Spinal cord (tissue), 10 donors: Measurements from ENCODE around the gene TSR1. TPM values are rescaled to one million over a fixed set of nuclear protein-coding genes. Genes with fewer than 3 reads are reported as not detected.

Experiments
- DNase-seq, 6 donors: peaks; one replicate each; pipeline versions ENCODE4 v3.0.0 to v3.0.0-alpha.2; 2013 to 2015; ENCODE audit warnings: low spot score in 6 of 6, low read depth in 4 of 6
- H3K27ac ChIP-seq: one replicate; pipeline ENCODE4 v1.5.1; 2013; ENCODE audit warnings: low read depth, low read length, control low read depth
- H3K27me3 ChIP-seq: one replicate; pipeline ENCODE4 v1.6.1; 2013; ENCODE audit warnings: low read length; ENCODE audit not compliant: control insufficient read depth, insufficient read depth
- H3K36me3 ChIP-seq: one replicate; pipeline ENCODE4 v1.6.1; 2013; ENCODE audit warnings: low read length; ENCODE audit not compliant: control insufficient read depth, insufficient read depth
- H3K4me1 ChIP-seq: one replicate; pipeline ENCODE4 v1.6.1; 2013; ENCODE audit warnings: low read length; ENCODE audit not compliant: control insufficient read depth, insufficient read depth
- H3K4me3 ChIP-seq: one replicate; pipeline ENCODE4 v1.5.1; 2013; ENCODE audit warnings: low read depth, low read length, control low read depth
- H3K9me3 ChIP-seq: one replicate; pipeline ENCODE4 v1.6.1; 2013; ENCODE audit warnings: low read length; ENCODE audit not compliant: control insufficient read depth, insufficient read depth
- WGBS: methylation state at CpG from one replicate; pipeline ENCODE4 v1.1.5; 2013; ENCODE audit warnings: missing lambda C conversion rate; ENCODE audit not compliant: insufficient coverage; 5-methylcytosine and 5-hydroxymethylcytosine counted together
- long read RNA-seq, 4 donors: transcript quantifications; one replicate each; lab custom pipeline, GENCODE V29; 2026
- polyA plus RNA-seq, 2 donors: library from polyadenylated mRNA; unstranded; fragments of 120-200 nt; gene quantifications; one replicate each; pipeline ENCODE4 v1.2.1, GENCODE V29; 2013; ENCODE audit not compliant: insufficient read length in 2 of 2
- total RNA-seq, 2 donors: library from RNA; depleted of rRNA in 1 of 2; stranded (reverse); fragments of 120-200 nt in 1 of 2; fragments of >200 nt in 1 of 2; gene quantifications; one replicate each; pipeline versions ENCODE4 v1.2.3 to v1.2.4, GENCODE V29; 2013 to 2014
- donor health status: healthy.

Gene TSR1
- total RNA-seq: 10 to 100 TPM; 27.5 to 29.1 TPM
- 10 to 100 TPM; 30.6 to 41.0 TPM for polyA plus RNA-seq
- long read RNA-seq, donor 1, full-length matches to known transcripts: 6 of 6 reads
- long read RNA-seq, donor 1, partial matches to known transcripts: 0 of 6 reads
- long read RNA-seq, donor 1, other reads (novel, unspliced or antisense): 0 of 6 reads
- long read RNA-seq, donor 2, full-length matches to known transcripts: 1 of 6 reads
- long read RNA-seq, donor 2, partial matches to known transcripts: 5 of 6 reads
- long read RNA-seq, donor 2, other reads (novel, unspliced or antisense): 0 of 6 reads
- long read RNA-seq, donor 3, full-length matches to known transcripts: 1 of 6 reads
- long read RNA-seq, donor 3, partial matches to known transcripts: 5 of 6 reads
- long read RNA-seq, donor 3, other reads (novel, unspliced or antisense): 0 of 6 reads
- long read RNA-seq, donor 4, full-length matches to known transcripts: 4 of 10 reads
- long read RNA-seq, donor 4, partial matches to known transcripts: 6 of 10 reads
- long read RNA-seq, donor 4, other reads (novel, unspliced or antisense): 0 of 10 reads

DNA sequence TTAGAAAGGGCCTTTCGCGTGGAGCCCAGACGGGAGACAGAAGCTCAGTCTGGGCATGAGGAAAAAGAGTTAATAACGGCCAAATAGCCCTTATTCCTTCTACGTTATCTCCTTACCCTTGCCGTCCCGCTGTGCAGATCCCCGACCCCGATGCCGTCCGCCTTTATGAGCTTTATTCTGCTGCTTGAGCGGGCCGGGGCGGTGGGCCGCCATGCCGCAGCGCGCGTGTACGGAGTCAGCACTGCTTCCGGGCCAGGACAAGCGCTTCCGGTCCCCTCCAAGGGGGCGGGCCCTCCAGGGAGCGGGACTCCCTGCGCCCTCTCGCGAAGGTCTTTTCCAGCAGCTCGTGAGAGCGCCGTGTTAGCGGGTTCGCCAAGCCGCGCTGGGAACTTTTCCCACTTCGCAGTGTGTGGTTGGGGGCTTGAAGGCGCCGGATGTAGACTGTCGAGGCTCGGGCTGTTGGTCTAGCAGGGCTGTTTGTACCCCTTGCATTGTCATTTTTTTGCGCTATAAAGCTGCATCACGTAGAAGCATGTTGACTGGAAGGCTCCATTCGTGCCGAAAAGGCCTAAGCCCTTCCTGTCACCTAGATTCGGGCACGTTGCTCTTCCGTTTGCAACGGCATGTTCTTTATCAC, at the start of gene TSR1:
TSS of gene TSR1 (minus strand) at position 243 of the 637 bp plus-strand sequence. CDS start at position 213, 30 bp downstream.
- peak within 1 kb of the TSS; percentile 93 for H3K27ac ChIP-seq

DNA sequence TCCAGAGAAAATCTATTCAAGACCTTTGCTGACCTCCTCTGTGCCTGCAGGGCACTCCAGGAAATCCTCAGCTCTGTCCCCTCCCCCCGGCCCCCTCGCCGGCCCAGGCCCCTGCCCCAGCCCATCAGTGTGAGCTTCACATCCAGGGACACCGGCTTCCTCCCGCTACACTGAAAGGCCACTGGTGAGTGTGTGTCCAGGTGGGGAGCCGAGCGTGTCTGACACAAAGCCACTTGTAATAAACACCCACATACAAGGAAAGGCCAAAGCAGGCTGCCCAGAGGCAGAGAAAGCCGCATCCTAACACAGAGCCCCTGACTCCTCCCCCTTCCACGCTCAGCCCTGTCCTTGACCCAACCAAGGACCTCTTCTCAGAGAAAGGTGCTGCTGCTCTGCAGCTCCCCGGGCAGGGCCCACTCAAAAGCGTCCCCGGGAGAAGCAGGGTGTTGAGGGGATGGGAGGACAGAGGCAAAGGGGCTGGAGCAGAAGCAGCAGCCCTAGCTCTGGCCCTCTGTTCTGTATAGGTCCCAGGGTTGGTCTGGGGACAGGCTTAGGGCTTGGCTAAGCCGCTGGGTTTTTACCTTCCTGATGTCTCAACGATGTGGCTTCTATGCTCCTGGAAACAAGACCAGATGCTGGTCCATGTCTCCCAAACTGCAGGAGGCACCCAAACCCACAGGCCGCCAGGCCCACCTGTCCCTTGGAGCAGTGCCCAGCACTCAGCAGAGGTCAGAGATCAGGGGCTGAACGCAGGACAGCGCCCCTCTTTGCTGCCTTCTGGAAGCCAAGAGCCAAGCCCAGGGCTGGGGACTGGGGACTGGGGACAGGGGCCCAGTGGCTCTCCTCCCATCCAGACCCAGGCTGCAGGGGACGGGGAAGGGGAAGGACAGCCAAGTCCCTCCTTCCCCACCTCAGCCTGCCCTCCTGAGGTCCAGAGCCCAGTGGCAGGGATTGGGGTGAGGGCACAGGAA, 49.3 kb upstream of the TSR1 start:
- H3K4me1 ChIP-seq: peaks cover 52% of the 10 kb centered on the region
- 53% methylated on average over 6 of the region's 18 CpGs for WGBS
- no peak overlapping the region for H3K4me3 ChIP-seq

More for the DNA sequence above, at the start of gene TSR1:
- Histone ChIP-seq H3K36me3 (peaks cover 33% of the 10 kb centered on the region), H3K4me1 (peaks cover 27% of the 10 kb centered on the region), H3K9me3 (no peaks in the 10 kb centered on the region), H3K4me3 (peak within 1 kb of the TSS; percentile 78), H3K27me3 (no peaks in the 10 kb centered on the region)
- DNase-seq: peak; percentile 82 to 97 (median 88)
- under 1% methylated on average over 48 of the region's 48 CpGs for WGBS

DNA sequence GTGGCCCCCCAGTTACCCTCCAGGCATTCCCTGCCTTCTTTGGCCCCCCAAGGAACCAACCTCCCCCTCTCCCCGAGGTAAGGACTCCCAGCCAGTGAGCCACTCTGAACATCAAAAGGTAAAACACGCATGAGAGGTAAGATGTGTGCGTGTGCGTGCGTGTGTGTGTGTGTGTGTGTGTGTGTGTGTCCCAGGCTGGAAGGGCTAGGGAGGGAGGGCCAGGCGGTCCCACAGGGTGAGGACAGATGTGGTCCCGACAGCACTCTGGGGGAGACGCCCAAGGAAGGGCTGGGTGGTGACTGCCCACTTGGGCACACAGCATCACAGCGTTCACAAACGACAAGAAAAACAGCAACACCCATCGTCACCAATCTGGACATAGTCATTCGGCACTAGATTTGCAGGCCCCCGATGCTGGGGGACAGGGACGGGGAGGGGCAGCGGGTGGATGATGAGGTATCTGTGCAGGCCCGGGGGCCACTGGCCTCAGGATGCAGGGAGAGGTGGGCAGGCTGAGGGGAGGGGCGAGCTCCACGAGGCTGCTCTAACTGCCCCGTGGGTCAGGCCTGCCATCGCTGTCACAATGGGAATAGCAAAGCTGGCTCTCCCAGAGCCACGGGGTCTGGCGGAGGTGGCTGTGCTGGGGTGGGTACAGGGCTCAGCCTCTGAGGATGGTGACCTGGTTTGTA, 48.3 kb upstream of the TSR1 start:
- Histone ChIP-seq H3K36me3 (peaks cover 82% of the 10 kb centered on the region), H3K27ac (no peak overlapping the region), H3K4me3 (no peak overlapping the region), H3K9me3 (no peaks in the 10 kb centered on the region), H3K27me3 (no peaks in the 10 kb centered on the region), H3K4me1 (peaks cover 45% of the 10 kb centered on the region)
- WGBS: 51% methylated on average over 14 of the region's 22 CpGs
- no peak for DNase-seq

More for the DNA sequence above, 49.3 kb upstream of the TSR1 start:
- H3K9me3 ChIP-seq: no peaks in the 10 kb centered on the region
- H3K36me3 ChIP-seq: peaks cover 81% of the 10 kb centered on the region
- DNase-seq: no peak
- no peaks in the 10 kb centered on the region for H3K27me3 ChIP-seq
- H3K27ac ChIP-seq: no peak overlapping the region

DNA sequence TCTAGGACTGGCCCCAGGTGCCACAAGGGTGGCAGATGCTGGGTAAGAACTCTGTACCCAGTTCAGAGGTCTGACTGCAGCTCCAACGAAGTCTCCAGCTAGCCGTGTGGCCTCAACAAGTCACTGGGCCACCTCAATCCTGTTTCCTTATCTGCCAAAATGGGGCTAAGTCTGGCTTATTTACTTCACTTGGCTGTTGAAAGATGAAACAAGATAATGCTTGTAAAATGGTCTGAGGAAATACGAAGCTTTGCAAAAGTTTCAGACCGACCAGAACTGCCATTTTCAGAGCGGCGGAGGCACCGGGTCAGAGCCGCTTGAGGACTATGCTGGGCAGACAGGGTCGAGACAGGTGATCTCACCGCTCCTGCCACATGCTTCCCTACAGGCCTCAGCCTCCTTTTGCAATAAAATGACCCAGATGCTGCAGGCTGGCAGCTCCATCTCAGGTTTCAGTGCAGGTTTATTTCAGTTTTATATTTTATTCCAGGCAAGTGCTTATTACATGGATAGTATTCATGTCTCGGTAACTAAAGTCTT, 47.4 kb upstream of the TSR1 start:
- Histone ChIP-seq H3K27ac (no peak overlapping the region), H3K27me3 (no peaks in the 10 kb centered on the region), H3K4me3 (no peak overlapping the region), H3K4me1 (peaks cover 39% of the 10 kb centered on the region), H3K9me3 (no peaks in the 10 kb centered on the region), H3K36me3 (peaks cover 86% of the 10 kb centered on the region)
- WGBS: 85% methylated on average over 10 of the region's 11 CpGs
- no peak for DNase-seq

DNA sequence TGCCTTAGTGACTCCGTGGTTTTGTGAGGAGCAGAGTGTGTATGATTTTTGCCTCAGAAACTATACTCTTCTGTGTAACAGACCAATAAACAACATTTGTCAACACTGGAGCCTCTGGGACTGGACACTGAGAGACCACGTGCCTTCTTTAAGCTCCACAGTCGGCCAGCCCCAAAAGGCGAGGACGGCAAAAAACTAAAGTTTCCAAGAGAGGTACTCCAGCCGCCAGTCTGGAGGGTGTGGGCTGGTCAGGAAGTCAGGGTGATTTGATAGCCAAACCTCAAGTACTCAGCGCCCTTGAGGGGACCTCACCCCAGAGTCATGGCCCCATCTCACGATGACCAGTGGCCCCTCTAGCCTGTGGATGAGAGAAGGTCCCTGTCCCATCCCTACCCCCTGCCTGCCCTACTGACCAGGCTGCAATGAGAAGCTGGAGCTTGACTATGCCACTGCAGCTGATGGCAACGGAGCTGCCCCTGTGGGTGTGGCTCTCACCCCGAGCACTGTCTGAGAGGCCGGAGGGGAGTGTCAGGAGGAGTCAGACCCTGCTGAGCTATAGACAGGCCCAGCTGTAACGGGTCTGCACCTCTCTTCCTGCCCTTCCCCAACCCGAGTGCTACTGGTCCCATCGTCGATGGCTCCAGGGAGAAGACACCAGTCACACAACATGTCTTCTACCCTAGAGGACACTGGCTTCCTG, 44.8 kb upstream of the TSR1 start:
- WGBS: 76% methylated on average over 11 of the region's 15 CpGs
- Histone ChIP-seq H3K27me3 (no peaks in the 10 kb centered on the region), H3K4me1 (peaks cover 27% of the 10 kb centered on the region), H3K27ac (no peak overlapping the region), H3K36me3 (peaks cover 85% of the 10 kb centered on the region), H3K4me3 (no peak overlapping the region), H3K9me3 (no peaks in the 10 kb centered on the region)
- DNase-seq: no peak

- H3K27me3 ChIP-seq: no peaks in the 10 kb centered on the region
- DNase-seq: no peak
- 82% methylated on average over 16 of the region's 16 CpGs for WGBS
- H3K9me3 ChIP-seq: no peaks in the 10 kb centered on the region
- peaks cover 20% of the 10 kb centered on the region for H3K4me1 ChIP-seq
- no peak overlapping the region for H3K27ac ChIP-seq
- no peak overlapping the region for H3K4me3 ChIP-seq
- H3K36me3 ChIP-seq: peaks cover 85% of the 10 kb centered on the region
Measured at GRCh38 chr17:2380226-2380922, 44.1 kb upstream of the TSR1 start.

- Histone ChIP-seq H3K4me3 (no peak overlapping the region), H3K36me3 (peaks cover 86% of the 10 kb centered on the region), H3K9me3 (no peaks in the 10 kb centered on the region), H3K4me1 (peaks cover 13% of the 10 kb centered on the region), H3K27me3 (no peaks in the 10 kb centered on the region), H3K27ac (no peak overlapping the region)
- no peak for DNase-seq
- 85% methylated on average over 23 of the region's 25 CpGs for WGBS
Measured at GRCh38 chr17:2379489-2380225, 43.4 kb upstream of the TSR1 start.
